Measurements from ENCODE around the gene ASPG.

Gene ASPG

DNA sequence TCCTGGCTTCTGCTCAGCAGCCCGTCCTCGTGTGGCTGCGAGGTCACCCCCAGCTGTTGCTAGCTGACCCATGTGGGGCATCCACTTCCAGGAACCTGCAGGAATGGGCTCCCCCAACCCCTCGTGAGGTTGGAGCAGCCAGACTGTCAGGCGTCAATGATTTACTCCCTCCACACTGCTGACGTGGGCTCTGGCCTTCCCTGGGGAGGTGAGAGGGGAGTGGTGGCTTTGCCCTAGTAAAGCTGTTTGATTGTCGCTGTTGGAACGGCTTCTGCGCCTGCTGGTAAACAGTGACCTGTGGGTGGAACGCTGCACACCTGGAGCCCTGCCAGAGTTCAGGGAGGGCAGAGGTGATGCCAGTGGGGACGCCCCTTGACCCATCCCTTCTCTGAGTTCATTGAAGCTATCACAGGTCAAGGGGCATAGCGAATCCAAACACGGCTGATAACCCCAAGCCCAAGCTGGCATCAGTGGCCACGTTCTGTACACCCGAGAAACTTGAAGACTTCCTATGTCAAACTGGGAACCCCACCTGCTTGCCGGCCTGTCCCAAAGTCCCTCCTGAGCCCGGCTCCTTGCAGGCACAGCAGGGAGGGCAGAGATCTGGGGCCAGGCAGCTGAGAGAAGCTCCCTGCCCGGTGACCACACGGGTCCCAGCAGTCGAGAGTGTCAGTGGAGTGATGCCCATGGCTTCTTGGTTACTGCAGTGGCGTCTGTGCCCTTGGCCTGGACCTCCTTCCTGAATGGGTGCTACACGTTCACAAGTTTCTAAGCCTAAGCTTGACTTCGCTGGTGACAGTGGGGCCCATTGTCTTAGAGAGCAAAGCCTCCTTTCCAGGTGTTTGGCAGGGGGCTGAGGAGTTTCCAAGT lies 2.7 kb downstream of the ASPG start:
- TF ChIP-seq, protein P1, sequence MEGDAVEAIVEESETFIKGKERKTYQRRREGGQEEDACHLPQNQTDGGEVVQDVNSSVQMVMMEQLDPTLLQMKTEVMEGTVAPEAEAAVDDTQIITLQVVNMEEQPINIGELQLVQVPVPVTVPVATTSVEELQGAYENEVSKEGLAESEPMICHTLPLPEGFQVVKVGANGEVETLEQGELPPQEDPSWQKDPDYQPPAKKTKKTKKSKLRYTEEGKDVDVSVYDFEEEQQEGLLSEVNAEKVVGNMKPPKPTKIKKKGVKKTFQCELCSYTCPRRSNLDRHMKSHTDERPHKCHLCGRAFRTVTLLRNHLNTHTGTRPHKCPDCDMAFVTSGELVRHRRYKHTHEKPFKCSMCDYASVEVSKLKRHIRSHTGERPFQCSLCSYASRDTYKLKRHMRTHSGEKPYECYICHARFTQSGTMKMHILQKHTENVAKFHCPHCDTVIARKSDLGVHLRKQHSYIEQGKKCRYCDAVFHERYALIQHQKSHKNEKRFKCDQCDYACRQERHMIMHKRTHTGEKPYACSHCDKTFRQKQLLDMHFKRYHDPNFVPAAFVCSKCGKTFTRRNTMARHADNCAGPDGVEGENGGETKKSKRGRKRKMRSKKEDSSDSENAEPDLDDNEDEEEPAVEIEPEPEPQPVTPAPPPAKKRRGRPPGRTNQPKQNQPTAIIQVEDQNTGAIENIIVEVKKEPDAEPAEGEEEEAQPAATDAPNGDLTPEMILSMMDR (conservative IDR thresholded peaks at IDR 0.05; ENCODE audit: low read length) = no peak
- H3K4me3 ChIP-seq (ENCODE audit: low read length) = no peak overlapping the region
- no peak for DNase-seq (ENCODE audit: low read depth)

DNA sequence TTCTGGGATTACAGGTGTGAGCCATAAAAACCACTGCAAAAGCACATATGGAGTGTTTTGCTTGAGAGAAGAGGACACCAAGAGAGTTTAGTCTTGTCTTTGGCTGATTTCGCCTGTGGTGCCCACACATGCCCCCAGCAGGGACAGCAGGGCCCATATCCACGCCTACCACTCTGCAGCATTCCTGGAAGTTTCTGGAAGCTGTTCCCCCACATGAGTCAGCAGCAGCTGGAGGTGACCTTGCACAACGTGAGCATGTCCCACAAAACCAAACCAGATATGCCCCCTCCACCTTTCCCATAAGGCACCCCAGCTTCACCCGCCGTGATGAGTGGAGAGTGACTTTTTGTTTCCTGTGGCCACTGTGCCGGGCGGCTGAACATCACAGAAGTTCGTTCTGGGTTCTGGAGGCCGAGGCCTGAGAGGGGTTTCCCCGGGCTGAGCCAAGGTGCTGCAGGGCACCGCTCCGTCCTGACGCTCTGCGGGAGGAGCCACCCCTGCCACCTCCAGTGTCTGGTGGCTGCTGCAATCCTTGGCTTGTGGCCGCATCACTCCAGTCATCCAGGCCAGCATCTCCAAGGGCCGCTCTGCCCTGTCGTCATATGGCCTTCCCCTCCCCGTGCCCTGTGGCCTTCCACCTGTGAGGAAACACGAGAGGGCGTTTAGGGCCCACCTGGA lies 4.7 kb downstream of the ASPG start:
- peak; percentile 2 for DNase-seq (ENCODE audit: low read depth)
- TF ChIP-seq, protein P1 (conservative IDR thresholded peaks at IDR 0.05; ENCODE audit: low read length) = no peak
- no peak overlapping the region for H3K4me3 ChIP-seq (ENCODE audit: low read length)

DNA sequence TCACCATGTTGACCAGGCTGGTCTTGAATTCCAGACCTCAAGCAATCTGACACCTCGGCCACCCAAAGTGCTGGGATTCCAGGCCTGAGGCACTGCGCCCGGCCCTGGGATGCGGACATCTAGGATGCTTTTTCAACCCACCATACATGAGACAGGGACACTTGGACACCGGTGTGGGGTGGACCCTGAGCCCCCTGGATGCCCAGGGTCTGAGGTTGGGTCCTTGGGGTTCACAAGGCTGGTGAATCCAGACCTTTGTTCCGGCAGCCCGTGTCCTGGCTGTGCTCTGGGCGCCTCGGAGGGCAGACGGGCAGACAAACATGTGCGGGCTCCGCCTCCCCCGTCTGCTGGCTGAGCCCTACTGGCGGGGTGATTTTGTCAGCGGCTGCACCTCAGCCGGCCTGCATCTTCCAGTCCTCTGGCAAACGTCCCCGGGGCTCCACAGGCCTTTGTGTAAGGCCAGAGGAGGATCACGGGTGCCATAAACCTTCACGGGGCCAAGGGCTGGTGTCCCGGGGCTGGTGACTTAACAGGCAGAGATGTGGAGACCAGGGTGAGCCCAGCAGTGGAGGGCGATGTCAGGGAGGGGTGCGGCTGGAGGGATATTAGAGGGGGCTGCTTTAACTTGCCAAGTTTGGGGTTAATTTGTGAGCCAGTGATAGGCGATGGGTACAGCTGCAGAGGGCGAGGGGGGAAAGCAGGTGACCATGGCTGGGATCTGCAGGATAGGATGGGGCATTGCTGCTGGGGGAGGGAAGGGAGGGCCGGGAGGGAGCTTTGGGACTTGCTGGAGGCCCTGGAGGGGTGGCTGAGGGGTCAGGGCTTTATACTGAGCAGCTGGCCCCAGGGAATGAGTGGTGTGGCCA lies 5.8 kb downstream of the ASPG start:
- TF ChIP-seq, protein P1 (conservative IDR thresholded peaks at IDR 0.05; ENCODE audit: low read length) = no peak
- no peak overlapping the region for H3K4me3 ChIP-seq (ENCODE audit: low read length)
- DNase-seq (ENCODE audit: low read depth) = no peak

DNA sequence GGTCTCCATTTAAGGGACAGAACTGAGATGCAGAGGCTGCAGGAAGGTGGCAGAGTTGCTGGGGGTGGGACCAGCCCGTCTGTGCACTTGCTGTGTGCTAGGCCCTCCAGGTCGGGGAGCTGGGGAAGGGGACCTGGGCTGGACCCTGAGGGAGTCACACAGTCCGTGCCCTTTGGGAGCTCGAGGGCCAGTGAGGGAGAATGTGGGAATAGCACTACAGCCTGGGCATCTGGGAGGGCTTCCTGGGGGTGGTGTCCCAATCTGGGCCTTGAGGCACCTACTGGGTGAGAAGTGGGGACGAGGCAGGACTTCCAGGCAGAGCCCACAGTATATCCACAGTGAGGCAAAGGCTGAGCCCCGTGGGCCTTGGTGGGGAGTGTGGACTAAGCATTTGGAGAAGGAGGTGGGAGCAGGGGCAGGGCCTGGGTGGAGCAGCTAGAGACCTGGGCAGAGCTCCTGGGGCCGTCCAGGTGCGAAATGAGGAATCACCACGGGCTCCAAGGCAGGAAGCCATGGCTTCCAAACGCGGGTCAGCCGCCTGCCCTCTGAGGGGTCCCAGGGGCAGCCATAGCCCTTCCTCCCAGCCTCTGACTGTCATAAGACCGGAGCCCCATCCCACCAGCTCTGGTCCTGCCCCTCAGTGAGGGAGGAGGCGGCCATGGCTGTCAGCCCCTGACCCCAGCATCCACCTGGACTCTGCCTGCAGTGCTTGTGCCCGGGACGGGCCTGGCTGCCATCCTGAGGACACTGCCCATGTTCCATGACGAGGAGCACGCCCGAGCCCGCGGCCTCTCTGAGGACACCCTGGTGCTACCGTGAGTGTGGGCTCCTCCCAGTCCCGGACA lies 6.6 kb downstream of the ASPG start:
- DNase-seq (ENCODE audit: low read depth) = no peak
- no peak overlapping the region for H3K4me3 ChIP-seq (ENCODE audit: low read length)
- TF ChIP-seq, protein P1 (conservative IDR thresholded peaks at IDR 0.05; ENCODE audit: low read length) = no peak

DNA sequence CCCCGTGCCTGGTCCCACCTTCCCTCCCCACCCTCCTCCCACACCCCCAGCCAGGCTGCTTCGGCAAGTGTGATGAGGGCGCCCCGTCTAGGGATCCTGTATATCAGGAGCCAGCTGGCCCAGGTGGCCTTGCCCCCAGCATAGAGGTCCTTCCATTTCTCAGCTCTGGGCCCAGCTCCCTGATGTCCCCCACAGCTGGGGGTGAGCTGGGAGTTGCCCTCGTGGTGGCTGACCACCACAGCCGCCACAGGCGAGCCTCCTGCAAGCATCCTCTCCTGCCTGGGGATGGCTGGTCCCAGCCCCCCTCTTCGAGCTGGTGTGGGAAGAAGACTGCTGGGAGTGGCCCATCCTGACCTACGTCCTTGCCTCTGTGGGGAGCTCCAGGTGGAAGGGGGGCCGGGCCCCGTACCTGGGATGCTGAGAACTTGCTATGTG lies 7.4 kb downstream of the ASPG start:
- DNase-seq (ENCODE audit: low read depth) = no peak
- H3K4me3 ChIP-seq (ENCODE audit: low read length) = no peak overlapping the region
- TF ChIP-seq, protein P1 (conservative IDR thresholded peaks at IDR 0.05; ENCODE audit: low read length) = no peak

DNA sequence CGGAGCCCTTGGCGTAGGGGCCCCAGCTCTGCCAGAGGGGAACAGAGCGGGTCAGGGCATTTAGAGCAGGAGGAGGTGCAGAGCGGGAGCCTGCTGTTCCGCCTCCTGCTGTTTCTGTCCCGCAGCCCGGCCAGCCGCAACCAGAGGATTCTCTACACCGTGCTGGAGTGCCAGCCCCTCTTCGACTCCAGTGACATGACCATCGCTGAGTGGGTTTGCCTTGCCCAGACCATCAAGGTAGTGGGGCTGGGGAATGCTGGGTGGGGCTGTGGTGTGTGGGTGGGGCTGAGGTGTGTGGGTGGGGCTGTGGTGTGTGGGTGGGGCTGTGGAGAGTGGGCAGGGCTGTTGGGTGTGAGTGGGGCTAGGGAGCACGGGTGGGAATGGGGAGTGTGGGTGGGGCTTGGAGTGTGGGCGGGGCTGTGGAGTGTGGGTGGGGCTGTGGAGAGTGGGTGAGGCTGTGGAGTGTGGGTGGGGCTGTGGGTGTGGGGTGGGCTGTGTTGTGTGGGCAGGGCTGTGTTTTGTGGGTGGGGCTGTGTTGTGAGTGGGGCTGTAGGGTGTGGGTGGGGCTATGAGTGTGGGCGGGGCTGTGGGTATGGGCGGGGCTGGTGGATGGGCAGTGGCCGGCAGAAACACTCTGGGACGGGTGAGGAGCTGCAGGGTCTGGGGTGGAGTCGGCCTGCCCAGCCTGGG lies 8.0 kb downstream of the ASPG start:
- no peak overlapping the region for H3K4me3 ChIP-seq (ENCODE audit: low read length)
- DNase-seq (ENCODE audit: low read depth) = no peak
- TF ChIP-seq, protein P1 (conservative IDR thresholded peaks at IDR 0.05; ENCODE audit: low read length) = no peak

All from AG10803 (cell line).